NOMO-1 treated with dmso at 0.1 percent for 144 hours (cell line): ENCODE measurements around the gene MTHFD1L.
"Not testable (repeated sequence)": the region's sequence is repeated elsewhere in the genome, so short reads cannot be mapped to it uniquely, and the experiment has no call there.

ENCODE experiments used
- DNase-seq: peaks from one replicate; lab custom pipeline; 2025; ENCODE audit not compliant: unreplicated experiment; lab: John Stamatoyannopoulos, UW

MTHFD1L gene

GRCh38 chr6:151036869-151037680, 171.6 kb downstream of the MTHFD1L start:
- DNase-seq, result no peak

GRCh38 chr6:151038616-151039015, 173.1 kb downstream of the MTHFD1L start:
- DNase-seq, result no peak

- not testable (repeated sequence) for DNase-seq
These were observed 175.5 kb downstream of the MTHFD1L start for GRCh38 chr6:151040888-151041521.

GRCh38 chr6:151041686-151042085, 176.2 kb downstream of the MTHFD1L start:
- DNase-seq, result no peak

GRCh38 chr6:151042911-151043330, 177.4 kb downstream of the MTHFD1L start:
- DNase-seq, result not testable (repeated sequence)

GRCh38 chr6:151043944-151044343, 178.4 kb downstream of the MTHFD1L start:
- no peak for DNase-seq

- no peak for DNase-seq
These were observed 179.3 kb downstream of the MTHFD1L start for GRCh38 chr6:151044465-151045441.

GRCh38 chr6:151045511-151046222, 180.2 kb downstream of the MTHFD1L start:
- DNase-seq, result not testable (repeated sequence)

- DNase-seq, result no peak
These were observed 185.7 kb downstream of the MTHFD1L start for GRCh38 chr6:151051164-151051563.

GRCh38 chr6:151052021-151052646, 186.6 kb downstream of the MTHFD1L start:
- DNase-seq, result no peak

- no peak for DNase-seq
These were observed 188.8 kb downstream of the MTHFD1L start for GRCh38 chr6:151054306-151054705.

- DNase-seq, result no peak
These were observed 190.9 kb downstream of the MTHFD1L start for GRCh38 chr6:151056230-151056907.

GRCh38 chr6:151057061-151057460, 191.6 kb downstream of the MTHFD1L start:
- DNase-seq, result no peak

- no peak for DNase-seq
These were observed 192.7 kb downstream of the MTHFD1L start for GRCh38 chr6:151058021-151058733.

GRCh38 chr6:151059612-151060095, 194.2 kb downstream of the MTHFD1L start:
- no peak for DNase-seq

- DNase-seq, result no peak
These were observed 194.7 kb downstream of the MTHFD1L start for GRCh38 chr6:151060096-151060765.

- no peak for DNase-seq
These were observed 195.4 kb downstream of the MTHFD1L start for GRCh38 chr6:151060766-151061531.
